Gastrocnemius medialis (tissue), 4 donors: ENCODE data around the gene SYNRG. TPM values are rescaled to one million over a fixed set of nuclear protein-coding genes. Genes with fewer than 3 reads are reported as not detected.

Experiments
- ATAC-seq, 2 donors: fragments of 150-250 bp; one replicate each; pipeline ENCODE4 v1.9.1; 2016
- DNase-seq, 2 donors: peaks; one replicate each; pipeline ENCODE4 v3.0.0-alpha.2; 2019
- H3K27ac ChIP-seq, 4 donors: fragments of 200-600 bp; sonication (generic); 1 replicate in 1 of 4; 2 replicates in 3 of 4; pipeline ENCODE4 v1.5.1; 2016 to 2018; ENCODE audit warnings: mild to moderate bottlenecking in 2 of 4, moderate library complexity in 1 of 4
- H3K27me3 ChIP-seq, 3 donors: fragments of 200-600 bp; sonication (generic) in 2 of 3; 1 replicate in 1 of 3; 2 replicates in 2 of 3; pipeline versions ENCODE4 v1.5.1 to v1.6.0; 2016 to 2019; ENCODE audit warnings: mild to moderate bottlenecking in 1 of 3, moderate library complexity in 1 of 3
- H3K36me3 ChIP-seq, 2 donors: fragments of 200-600 bp; sonication (generic) in 1 of 2; one replicate each; pipeline ENCODE4 v1.5.1; 2017 to 2018
- H3K4me1 ChIP-seq, 2 donors: fragments of 200-600 bp; sonication (generic) in 1 of 2; one replicate each; pipeline ENCODE4 v1.5.1; 2016 to 2017; ENCODE audit warnings: mild to moderate bottlenecking in 2 of 2
- H3K4me3 ChIP-seq, 4 donors: fragments of 200-600 bp; sonication (generic) in 3 of 4; 1 replicate in 1 of 4; 2 replicates in 3 of 4; pipeline ENCODE4 v1.5.1; 2016 to 2019; ENCODE audit warnings: mild to moderate bottlenecking in 2 of 4
- H3K9me3 ChIP-seq, 3 donors: fragments of 200-600 bp; sonication (generic) in 2 of 3; 1 replicate in 1 of 3; 2 replicates in 2 of 3; pipeline ENCODE4 v1.5.1; 2016 to 2019
- POLR2A ChIP-seq, 2 donors: fragments of 450-650 bp; IDR thresholded peaks; one replicate each; pipeline ENCODE4 v1.6.1; 2017; ENCODE audit warnings: antibody characterized with exemption in 2 of 2, mild to moderate bottlenecking in 2 of 2, moderate library complexity in 2 of 2
- in situ Hi-C, 4 donors: fragments of 200-750 bp; cut with MboI; loops; one replicate each; pipeline versions ENCODE4 v1.15.0 to v1.8.0; 2017; ENCODE audit warnings: low sequenced_read_pairs in 4 of 4
- intact Hi-C: fragments of 100-400 bp; cut with DNase I; formaldehyde crosslinking; loops from one replicate; pipeline ENCODE4 v1.15.1; 2023; ENCODE audit warnings: low total_unique reads
- total RNA-seq, 4 donors: library from RNA; depleted of rRNA; stranded (reverse); fragments of >200 nt; gene quantifications; one replicate each; pipeline versions ENCODE4 v1.1.0 to v1.2.3, GENCODE V29; 2016
- TF ChIP-seq, protein P1 (sequence below), 5 experiments: fragments of 450-650 bp in 3 of 5; fragments of 200-600 bp in 2 of 5; sonication (generic) in 2 of 5; IDR thresholded peaks in 4 of 5; conservative IDR thresholded peaks in 1 of 5; 1 replicate in 4 of 5; 2 replicates in 1 of 5; pipeline ENCODE4 v1.5.1; 2016 to 2019; ENCODE audit warnings: antibody characterized with exemption in 5 of 5, mild to moderate bottlenecking in 3 of 5, moderate library complexity in 3 of 5

The SYNRG gene
- total RNA-seq, 4 donors from 2014 or later = 16.0 to 25.0 (median 21.9) TPM

DNA sequence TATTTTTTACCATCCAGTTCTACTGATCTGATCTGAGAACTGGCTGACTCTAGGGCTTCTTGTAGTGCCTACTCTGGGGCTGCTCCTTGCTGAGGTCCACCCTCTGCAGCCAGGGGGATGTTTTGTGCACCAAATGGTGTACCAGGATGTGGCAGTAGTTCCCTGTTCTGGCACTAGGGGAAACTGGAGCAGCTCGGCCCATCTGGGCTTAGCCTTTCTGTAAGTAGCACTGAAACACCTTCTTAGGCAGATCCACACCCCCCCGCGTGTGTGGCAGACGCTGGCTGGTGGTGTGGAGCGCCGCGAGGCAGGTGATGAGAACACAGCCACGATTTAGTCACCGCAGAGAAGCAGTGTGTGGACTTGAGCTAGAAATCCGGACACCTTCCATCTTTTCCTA, 102.5 kb downstream of the SYNRG start:
- no peak for TF ChIP-seq POLR2A (IDR thresholded peaks at IDR 0.05)
- TF ChIP-seq, protein P1, sequence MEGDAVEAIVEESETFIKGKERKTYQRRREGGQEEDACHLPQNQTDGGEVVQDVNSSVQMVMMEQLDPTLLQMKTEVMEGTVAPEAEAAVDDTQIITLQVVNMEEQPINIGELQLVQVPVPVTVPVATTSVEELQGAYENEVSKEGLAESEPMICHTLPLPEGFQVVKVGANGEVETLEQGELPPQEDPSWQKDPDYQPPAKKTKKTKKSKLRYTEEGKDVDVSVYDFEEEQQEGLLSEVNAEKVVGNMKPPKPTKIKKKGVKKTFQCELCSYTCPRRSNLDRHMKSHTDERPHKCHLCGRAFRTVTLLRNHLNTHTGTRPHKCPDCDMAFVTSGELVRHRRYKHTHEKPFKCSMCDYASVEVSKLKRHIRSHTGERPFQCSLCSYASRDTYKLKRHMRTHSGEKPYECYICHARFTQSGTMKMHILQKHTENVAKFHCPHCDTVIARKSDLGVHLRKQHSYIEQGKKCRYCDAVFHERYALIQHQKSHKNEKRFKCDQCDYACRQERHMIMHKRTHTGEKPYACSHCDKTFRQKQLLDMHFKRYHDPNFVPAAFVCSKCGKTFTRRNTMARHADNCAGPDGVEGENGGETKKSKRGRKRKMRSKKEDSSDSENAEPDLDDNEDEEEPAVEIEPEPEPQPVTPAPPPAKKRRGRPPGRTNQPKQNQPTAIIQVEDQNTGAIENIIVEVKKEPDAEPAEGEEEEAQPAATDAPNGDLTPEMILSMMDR (IDR thresholded peaks at IDR 0.05 in 4 of 5, conservative IDR thresholded peaks at IDR 0.05 in 1 of 5) = peak in 2 of 5 experiments; percentile 9 to 30
- in situ Hi-C loops (no loop called here), intact Hi-C loops (no loop called here)
- peaks cover 4 to 5% of the 10 kb centered on the region in 2 donors for H3K4me1 ChIP-seq
- no peak for ATAC-seq
- H3K4me3 ChIP-seq = no peak overlapping the region
- H3K36me3 ChIP-seq = no peaks in the 10 kb centered on the region
- H3K9me3 ChIP-seq = no peaks in the 10 kb centered on the region
- H3K27me3 ChIP-seq = no peaks in the 10 kb centered on the region
- no peak overlapping the region for H3K27ac ChIP-seq
- no peak for DNase-seq

DNA sequence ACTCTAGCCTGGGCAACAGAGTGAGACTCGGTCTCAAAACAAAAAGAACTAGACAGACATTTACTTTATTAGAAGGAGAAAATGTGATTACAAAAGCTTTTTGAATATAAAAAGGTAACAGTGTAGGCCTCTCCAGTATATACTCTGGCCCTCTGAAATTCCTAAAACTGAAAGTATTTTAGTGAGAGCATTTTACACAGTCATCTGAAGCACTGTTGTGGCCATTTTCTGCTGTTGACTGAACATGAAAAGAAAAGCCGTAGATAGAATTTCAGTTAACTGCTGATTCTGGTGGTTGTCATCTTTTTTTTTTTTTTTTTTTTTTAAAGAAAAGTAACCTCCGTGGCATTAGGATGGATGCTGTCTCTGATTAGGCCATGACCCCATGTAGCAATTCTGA, 103.9 kb downstream of the SYNRG start:
- no peaks in the 10 kb centered on the region for H3K36me3 ChIP-seq
- no peak for TF ChIP-seq POLR2A (IDR thresholded peaks at IDR 0.05)
- TF ChIP-seq, protein P1 (IDR thresholded peaks at IDR 0.05 in 4 of 5, conservative IDR thresholded peaks at IDR 0.05 in 1 of 5) = no peak
- ATAC-seq (no peak), DNase-seq (no peak)
- peaks cover 4 to 6% of the 10 kb centered on the region in 2 donors for H3K4me1 ChIP-seq
- no peak overlapping the region for H3K4me3 ChIP-seq
- intact Hi-C loops = no loop called here
- in situ Hi-C loops = no loop called here
- H3K27me3 ChIP-seq = no peaks in the 10 kb centered on the region
- H3K9me3 ChIP-seq = no peaks in the 10 kb centered on the region
- H3K27ac ChIP-seq = no peak overlapping the region

DNA sequence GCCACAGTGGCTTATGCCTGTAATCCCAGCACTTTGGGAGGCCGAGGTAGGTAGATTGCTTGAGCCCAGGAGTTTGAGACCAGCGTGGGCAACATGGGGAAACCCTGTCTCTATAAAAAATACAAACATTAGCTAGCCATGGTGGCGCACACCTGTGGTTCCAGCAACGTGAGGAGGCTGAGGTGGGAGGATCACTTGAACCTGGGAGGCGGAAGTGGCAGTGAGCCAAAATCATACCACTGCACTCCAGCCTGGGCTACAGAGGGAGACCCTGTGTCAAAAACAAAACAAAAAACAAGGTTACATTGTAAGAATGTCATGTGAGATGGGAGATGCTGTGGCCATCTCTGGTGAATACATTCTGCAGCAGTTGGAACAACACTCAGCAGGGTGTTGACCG, 106.1 kb downstream of the SYNRG start:
- H3K9me3 ChIP-seq = no peaks in the 10 kb centered on the region
- ATAC-seq (no peak), DNase-seq (no peak)
- H3K36me3 ChIP-seq = no peaks in the 10 kb centered on the region
- in situ Hi-C loops (no loop called here), intact Hi-C loops (no loop called here)
- no peaks in the 10 kb centered on the region for H3K27me3 ChIP-seq
- H3K4me1 ChIP-seq = peaks cover 4 to 6% of the 10 kb centered on the region in 2 donors
- TF ChIP-seq, protein P1 (IDR thresholded peaks at IDR 0.05 in 4 of 5, conservative IDR thresholded peaks at IDR 0.05 in 1 of 5) = no peak
- no peak for TF ChIP-seq POLR2A (IDR thresholded peaks at IDR 0.05)
- H3K4me3 ChIP-seq = no peak overlapping the region
- no peak overlapping the region for H3K27ac ChIP-seq

DNA sequence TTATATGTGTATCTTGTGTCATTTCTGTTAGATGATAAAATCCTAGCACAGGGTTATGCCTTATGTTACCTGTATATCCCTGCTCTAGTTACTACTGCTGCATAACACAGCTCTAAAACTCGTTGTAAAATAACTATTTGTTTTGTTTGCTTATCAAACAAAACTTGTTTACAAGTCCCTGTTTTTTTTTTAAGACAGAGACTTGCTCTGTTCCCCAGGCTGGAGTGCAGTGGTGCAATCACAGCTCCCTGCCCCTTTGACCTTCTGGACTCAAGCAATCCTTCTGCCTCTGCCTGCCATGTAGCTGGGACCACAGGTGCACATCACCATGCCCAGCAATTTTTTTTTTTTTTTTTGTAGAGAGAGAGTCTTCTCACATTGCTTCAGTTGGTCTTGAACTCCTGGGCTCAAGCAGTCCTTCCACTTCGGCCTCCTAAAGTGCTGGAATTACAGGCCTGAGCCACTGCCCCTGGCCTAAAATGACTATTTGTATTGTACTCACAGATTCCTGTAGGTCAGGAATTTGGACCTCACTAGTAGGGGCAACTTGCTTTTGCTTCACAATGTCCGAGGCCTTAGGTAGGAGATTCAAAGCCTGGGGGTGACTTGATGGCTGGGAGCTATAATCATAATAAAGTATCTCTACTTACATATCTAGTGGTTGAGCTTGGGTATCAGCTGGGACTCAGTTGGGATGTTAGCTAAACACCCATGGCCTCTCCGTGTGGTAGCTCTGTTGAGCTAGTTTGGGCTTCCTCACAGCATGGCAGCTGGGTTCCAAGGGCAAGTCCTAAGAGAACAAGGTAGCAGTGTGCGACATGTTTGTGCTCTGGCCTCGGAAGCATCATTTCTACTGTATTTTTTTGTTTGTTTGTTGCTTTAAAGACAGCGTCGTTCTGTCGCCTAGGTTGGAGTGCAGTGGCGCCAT, 106.9 kb downstream of the SYNRG start:
- peaks cover 4 to 6% of the 10 kb centered on the region in 2 donors for H3K4me1 ChIP-seq
- H3K4me3 ChIP-seq = no peak overlapping the region
- H3K27ac ChIP-seq = no peak overlapping the region
- in situ Hi-C loops (no loop called here), intact Hi-C loops (no loop called here)
- H3K9me3 ChIP-seq = no peaks in the 10 kb centered on the region
- no peaks in the 10 kb centered on the region for H3K27me3 ChIP-seq
- H3K36me3 ChIP-seq = no peaks in the 10 kb centered on the region
- no peak for DNase-seq
- peak in 1 of 2 donors; percentile 56 for ATAC-seq
- TF ChIP-seq, protein P1 (IDR thresholded peaks at IDR 0.05 in 4 of 5, conservative IDR thresholded peaks at IDR 0.05 in 1 of 5) = no peak
- TF ChIP-seq POLR2A (IDR thresholded peaks at IDR 0.05) = no peak
